Stomach (tissue), 4 donors: ENCODE results near the gene ADCY9.

Experiments used
- POLR2A ChIP-seq, 4 donors: fragments of 450-650 bp; IDR thresholded peaks; one replicate each; pipeline ENCODE4 v1.6.1; 2016; ENCODE audit warnings: antibody characterized with exemption in 4 of 4, control low read depth in 2 of 4, mild to moderate bottlenecking in 1 of 4, moderate library complexity in 1 of 4
- TF ChIP-seq, protein P1 (sequence below), 7 experiments: fragments of 450-650 bp in 4 of 7; fragments of 200-600 bp in 3 of 7; sonication (generic) in 3 of 7; IDR thresholded peaks; one replicate each; pipeline ENCODE4 v1.5.1; 2016 to 2019; ENCODE audit warnings: antibody characterized with exemption in 7 of 7, control low read depth in 2 of 7, mild to moderate bottlenecking in 1 of 7

- TF ChIP-seq, protein P1, sequence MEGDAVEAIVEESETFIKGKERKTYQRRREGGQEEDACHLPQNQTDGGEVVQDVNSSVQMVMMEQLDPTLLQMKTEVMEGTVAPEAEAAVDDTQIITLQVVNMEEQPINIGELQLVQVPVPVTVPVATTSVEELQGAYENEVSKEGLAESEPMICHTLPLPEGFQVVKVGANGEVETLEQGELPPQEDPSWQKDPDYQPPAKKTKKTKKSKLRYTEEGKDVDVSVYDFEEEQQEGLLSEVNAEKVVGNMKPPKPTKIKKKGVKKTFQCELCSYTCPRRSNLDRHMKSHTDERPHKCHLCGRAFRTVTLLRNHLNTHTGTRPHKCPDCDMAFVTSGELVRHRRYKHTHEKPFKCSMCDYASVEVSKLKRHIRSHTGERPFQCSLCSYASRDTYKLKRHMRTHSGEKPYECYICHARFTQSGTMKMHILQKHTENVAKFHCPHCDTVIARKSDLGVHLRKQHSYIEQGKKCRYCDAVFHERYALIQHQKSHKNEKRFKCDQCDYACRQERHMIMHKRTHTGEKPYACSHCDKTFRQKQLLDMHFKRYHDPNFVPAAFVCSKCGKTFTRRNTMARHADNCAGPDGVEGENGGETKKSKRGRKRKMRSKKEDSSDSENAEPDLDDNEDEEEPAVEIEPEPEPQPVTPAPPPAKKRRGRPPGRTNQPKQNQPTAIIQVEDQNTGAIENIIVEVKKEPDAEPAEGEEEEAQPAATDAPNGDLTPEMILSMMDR (IDR thresholded peaks at IDR 0.05): no peak
- no peak for TF ChIP-seq POLR2A (IDR thresholded peaks at IDR 0.05)
Observed at GRCh38 chr16:4008116-4008515, 108.1 kb downstream of the ADCY9 start.
